Adrenal gland (tissue), 5 donors: ENCODE data around the gene ST13.

ENCODE experiments used
- CTCF ChIP-seq, 6 experiments: fragments of 450-650 bp in 4 of 6; fragments of 200-600 bp in 2 of 6; sonication (generic) in 1 of 6; IDR thresholded peaks; 1 replicate in 5 of 6; 2 replicates in 1 of 6; pipeline versions ENCODE4 v1.5.1 to v1.8.0; 2016 to 2021; ENCODE audit warnings: antibody characterized with exemption in 6 of 6, mild to moderate bottlenecking in 2 of 6, moderate library complexity in 1 of 6
- POLR2A ChIP-seq, 2 donors: fragments of 450-650 bp; IDR thresholded peaks; one replicate each; pipeline ENCODE4 v1.6.1; 2017; ENCODE audit warnings: antibody characterized with exemption in 2 of 2, mild to moderate bottlenecking in 2 of 2, moderate library complexity in 1 of 2
- donor health status: DM: no; HTN: no; CAD: no.

GRCh38 chr22:40797427-40797826 is 59.0 kb downstream of the ST13 start:
- TF ChIP-seq POLR2A (IDR thresholded peaks at IDR 0.05) (no peak), CTCF (IDR thresholded peaks at IDR 0.05) (no peak)
